ENCODE results near the gene NHS. TPM values are rescaled to one million over a fixed set of nuclear protein-coding genes. Genes with fewer than 3 reads are reported as not detected.

The NHS gene
- polyA plus RNA-seq (ENCODE audit: low read depth in 6 of 6), result not detected

GRCh38 chrX:17374619-17375366 is at the start of gene NHS:
Gene NHS (plus strand): TSS chrX:17375200. CDS start chrX:17375758, 558 bp downstream.
- DNase-seq (no peak), ATAC-seq (ENCODE audit: low read depth in 2 of 2) (no peak)
- Mint-ChIP-seq H3K36me3 (no peaks in the 10 kb centered on the region), H3K27ac (no peak within 1 kb of the TSS), H3K4me1 (no peaks in the 10 kb centered on the region), H3K4me3 (no peak within 1 kb of the TSS), H3K9me3 (peaks cover under 1 to 20% (median 6%) of the 10 kb centered on the region in 7 donors), H3K27me3 (peaks cover 8 to 30% (median 23%) of the 10 kb centered on the region in 3 donors)

GRCh38 chrX:17328837-17329236 is 46.2 kb upstream of the NHS start:
- H3K4me3 Mint-ChIP-seq, result no peak overlapping the region

GRCh38 chrX:17336377-17336776 is 38.6 kb upstream of the NHS start:
- Mint-ChIP-seq H3K27ac (no peak overlapping the region), H3K4me1 (no peaks in the 10 kb centered on the region), H3K4me3 (no peak overlapping the region), H3K9me3 (peaks cover 0 to 9% (median 2%) of the 10 kb centered on the region in 7 donors), H3K27me3 (no peaks in the 10 kb centered on the region), H3K36me3 (no peaks in the 10 kb centered on the region)
- ATAC-seq (ENCODE audit: low read depth in 2 of 2), result no peak
- DNase-seq, result no peak

More at GRCh38 chrX:17328837-17329236, 46.2 kb upstream of the NHS start:
- H3K4me1 Mint-ChIP-seq, result no peaks in the 10 kb centered on the region
- peaks cover 0 to 10% (median 0%) of the 10 kb centered on the region in 3 donors for H3K27me3 Mint-ChIP-seq
- DNase-seq, result no peak
- no peak overlapping the region for H3K27ac Mint-ChIP-seq
- no peak for ATAC-seq (ENCODE audit: low read depth in 2 of 2)
- no peaks in the 10 kb centered on the region for H3K36me3 Mint-ChIP-seq
- H3K9me3 Mint-ChIP-seq, result peaks cover 0 to 4% (median 0%) of the 10 kb centered on the region in 7 donors

GRCh38 chrX:17355976-17356375 is 19.0 kb upstream of the NHS start:
- H3K27me3 Mint-ChIP-seq, result peaks cover 0 to 5% (median 3%) of the 10 kb centered on the region in 3 donors
- ATAC-seq (ENCODE audit: low read depth in 2 of 2) (no peak), DNase-seq (no peak)
- H3K9me3 Mint-ChIP-seq, result peaks cover 2 to 33% (median 6%) of the 10 kb centered on the region in 7 donors
- H3K4me1 Mint-ChIP-seq, result no peaks in the 10 kb centered on the region
- H3K36me3 Mint-ChIP-seq, result peaks cover 0 to 7% of the 10 kb centered on the region in 2 donors
- no peak overlapping the region for H3K4me3 Mint-ChIP-seq
- no peak overlapping the region for H3K27ac Mint-ChIP-seq

- Mint-ChIP-seq H3K36me3 (no peaks in the 10 kb centered on the region), H3K4me3 (no peak overlapping the region), H3K4me1 (no peaks in the 10 kb centered on the region), H3K27me3 (peaks cover 0 to 5% (median 3%) of the 10 kb centered on the region in 3 donors), H3K27ac (no peak overlapping the region), H3K9me3 (peaks cover 0 to 8% (median 2%) of the 10 kb centered on the region in 7 donors)
- no peak for ATAC-seq (ENCODE audit: low read depth in 2 of 2)
- DNase-seq, result no peak
Measured at GRCh38 chrX:17359500-17359899, 15.5 kb upstream of the NHS start.

- no peak overlapping the region for H3K4me3 Mint-ChIP-seq
- peaks cover 0 to 5% (median 2%) of the 10 kb centered on the region in 7 donors for H3K9me3 Mint-ChIP-seq
- ATAC-seq (ENCODE audit: low read depth in 2 of 2), result no peak
- no peak for DNase-seq
- no peak overlapping the region for H3K27ac Mint-ChIP-seq
- no peaks in the 10 kb centered on the region for H3K36me3 Mint-ChIP-seq
- H3K27me3 Mint-ChIP-seq, result peaks cover 0 to 8% (median 3%) of the 10 kb centered on the region in 3 donors
- H3K4me1 Mint-ChIP-seq, result no peaks in the 10 kb centered on the region
Measured at GRCh38 chrX:17361620-17362019, 13.4 kb upstream of the NHS start.

GRCh38 chrX:17368002-17368401 is 7.0 kb upstream of the NHS start:
- Mint-ChIP-seq H3K9me3 (peaks cover 0 to 8% (median 2%) of the 10 kb centered on the region in 7 donors), H3K27ac (no peak overlapping the region), H3K4me1 (no peaks in the 10 kb centered on the region), H3K27me3 (peaks cover 0 to 29% (median 0%) of the 10 kb centered on the region in 3 donors), H3K4me3 (no peak overlapping the region), H3K36me3 (no peaks in the 10 kb centered on the region)
- no peak for DNase-seq
- no peak for ATAC-seq (ENCODE audit: low read depth in 2 of 2)

GRCh38 chrX:17369309-17369708 is 5.7 kb upstream of the NHS start:
- ATAC-seq (ENCODE audit: low read depth in 2 of 2) (no peak), DNase-seq (no peak)
- no peak overlapping the region for H3K27ac Mint-ChIP-seq
- no peaks in the 10 kb centered on the region for H3K4me1 Mint-ChIP-seq
- no peak overlapping the region for H3K4me3 Mint-ChIP-seq
- H3K36me3 Mint-ChIP-seq, result no peaks in the 10 kb centered on the region
- H3K9me3 Mint-ChIP-seq, result peaks cover 0 to 6% (median 0%) of the 10 kb centered on the region in 7 donors
- H3K27me3 Mint-ChIP-seq, result peaks cover 0 to 29% (median 6%) of the 10 kb centered on the region in 3 donors

GRCh38 chrX:17370191-17370590 is 4.8 kb upstream of the NHS start:
- H3K4me1 Mint-ChIP-seq, result no peaks in the 10 kb centered on the region
- no peak overlapping the region for H3K27ac Mint-ChIP-seq
- H3K4me3 Mint-ChIP-seq, result peak overlapping the region in 1 of 8 donors; percentile 70
- H3K9me3 Mint-ChIP-seq, result peaks cover 0 to 6% (median 0%) of the 10 kb centered on the region in 7 donors
- no peak for DNase-seq
- no peak for ATAC-seq (ENCODE audit: low read depth in 2 of 2)
- H3K36me3 Mint-ChIP-seq, result no peaks in the 10 kb centered on the region
- peaks cover 0 to 29% (median 6%) of the 10 kb centered on the region in 3 donors for H3K27me3 Mint-ChIP-seq

GRCh38 chrX:17372052-17372451 is 2.9 kb upstream of the NHS start:
- H3K27ac Mint-ChIP-seq, result no peak overlapping the region
- no peaks in the 10 kb centered on the region for H3K4me1 Mint-ChIP-seq
- H3K27me3 Mint-ChIP-seq, result peaks cover 0 to 23% (median 6%) of the 10 kb centered on the region in 3 donors
- DNase-seq (no peak), ATAC-seq (ENCODE audit: low read depth in 2 of 2) (no peak)
- peaks cover 0 to 6% (median 0%) of the 10 kb centered on the region in 7 donors for H3K9me3 Mint-ChIP-seq
- H3K36me3 Mint-ChIP-seq, result no peaks in the 10 kb centered on the region
- no peak overlapping the region for H3K4me3 Mint-ChIP-seq

GRCh38 chrX:17373337-17373736 is 1.7 kb upstream of the NHS start:
- H3K4me1 Mint-ChIP-seq, result no peaks in the 10 kb centered on the region
- no peak overlapping the region for H3K27ac Mint-ChIP-seq
- DNase-seq, result no peak
- no peak for ATAC-seq (ENCODE audit: low read depth in 2 of 2)
- peaks cover 2 to 20% (median 15%) of the 10 kb centered on the region in 3 donors for H3K27me3 Mint-ChIP-seq
- H3K36me3 Mint-ChIP-seq, result no peaks in the 10 kb centered on the region
- H3K4me3 Mint-ChIP-seq, result no peak overlapping the region
- H3K9me3 Mint-ChIP-seq, result peaks cover 0 to 13% (median 1%) of the 10 kb centered on the region in 7 donors

GRCh38 chrX:17375367-17375636 is 302 bp downstream of the NHS start:
- H3K27ac Mint-ChIP-seq, result no peak overlapping the region
- H3K36me3 Mint-ChIP-seq, result no peaks in the 10 kb centered on the region
- peaks cover 5 to 21% (median 8%) of the 10 kb centered on the region in 7 donors for H3K9me3 Mint-ChIP-seq
- H3K4me1 Mint-ChIP-seq, result no peaks in the 10 kb centered on the region
- peaks cover 8 to 34% (median 28%) of the 10 kb centered on the region in 3 donors for H3K27me3 Mint-ChIP-seq
- no peak for DNase-seq
- ATAC-seq (ENCODE audit: low read depth in 2 of 2), result no peak
- H3K4me3 Mint-ChIP-seq, result no peak overlapping the region

- ATAC-seq (ENCODE audit: low read depth in 2 of 2) (no peak), DNase-seq (no peak)
- no peak overlapping the region for H3K27ac Mint-ChIP-seq
- H3K9me3 Mint-ChIP-seq, result peaks cover 5 to 24% (median 10%) of the 10 kb centered on the region in 7 donors
- no peaks in the 10 kb centered on the region for H3K4me1 Mint-ChIP-seq
- H3K36me3 Mint-ChIP-seq, result no peaks in the 10 kb centered on the region
- H3K27me3 Mint-ChIP-seq, result peaks cover 8 to 37% (median 34%) of the 10 kb centered on the region in 3 donors
- H3K4me3 Mint-ChIP-seq, result no peak overlapping the region
Measured at GRCh38 chrX:17375637-17376430, 834 bp downstream of the NHS start.
